HFFc6 (cell line): ENCODE results near the gene CIROP. TPM values are rescaled to one million over a fixed set of nuclear protein-coding genes. Genes with fewer than 3 reads are reported as not detected.
A peak's percentile ranks its signal among the peaks of the same experiment; 100 is the strongest.

Experiments
- DNase-seq: peaks from one replicate; pipeline ENCODE4 v3.0.0-alpha.2; 2018
- H3K27ac Mint-ChIP-seq: 2 replicates; pipeline ENCODE4 v1.8.0; 2020; ENCODE audit warnings: mild to moderate bottlenecking, mixed read lengths
- H3K27me3 Mint-ChIP-seq: 2 replicates; pipeline ENCODE4 v1.8.0; 2021; ENCODE audit warnings: mild to moderate bottlenecking, moderate library complexity, mixed read lengths; ENCODE audit not compliant: insufficient read depth
- H3K36me3 Mint-ChIP-seq: 2 replicates; pipeline ENCODE4 v1.8.0; 2021; ENCODE audit warnings: low read depth, mixed read lengths
- H3K4me1 Mint-ChIP-seq: 2 replicates; pipeline ENCODE4 v1.8.0; 2020; ENCODE audit warnings: low read depth, mixed read lengths
- H3K4me3 Mint-ChIP-seq: 2 replicates; pipeline ENCODE4 v1.8.0; 2020; ENCODE audit warnings: mild to moderate bottlenecking, moderate library complexity, mixed read lengths
- H3K9me3 Mint-ChIP-seq: 2 replicates; pipeline ENCODE4 v1.8.0; 2020; ENCODE audit warnings: mild to moderate bottlenecking, mixed read lengths
- total RNA-seq, 6 experiments: library from RNA; stranded (reverse); fragmentation: NEBNext Ultra II Directional; extraction: Animal tissue kit (Norgen Biotek cat#: 25700); gene quantifications; 2 replicates in 1 of 6; 3 replicates in 5 of 6; pipeline ENCODE4 v1.2.3, GENCODE V29; 2021
- TF ChIP-seq, protein P1 (sequence below): fragments of 200-600 bp; sonication (generic); IDR thresholded peaks from 2 replicates; pipeline ENCODE4 v1.5.0; 2021; ENCODE audit warnings: antibody characterized with exemption, mild to moderate bottlenecking

Gene CIROP
- total RNA-seq, 6 experiments from 2014 or later: not detected

GRCh38 chr14:23101986-23102625 is 2.7 kb downstream of the CIROP start:
- Mint-ChIP-seq H3K4me3 (no peak overlapping the region), H3K4me1 (peaks cover 21% of the 10 kb centered on the region), H3K9me3 (no peaks in the 10 kb centered on the region), H3K27ac (no peak overlapping the region), H3K36me3 (peaks cover 4% of the 10 kb centered on the region; the same call in 1 of the 2 replicates), H3K27me3 (no peaks in the 10 kb centered on the region; the same call in 1 of the 2 replicates)
- TF ChIP-seq, protein P1, sequence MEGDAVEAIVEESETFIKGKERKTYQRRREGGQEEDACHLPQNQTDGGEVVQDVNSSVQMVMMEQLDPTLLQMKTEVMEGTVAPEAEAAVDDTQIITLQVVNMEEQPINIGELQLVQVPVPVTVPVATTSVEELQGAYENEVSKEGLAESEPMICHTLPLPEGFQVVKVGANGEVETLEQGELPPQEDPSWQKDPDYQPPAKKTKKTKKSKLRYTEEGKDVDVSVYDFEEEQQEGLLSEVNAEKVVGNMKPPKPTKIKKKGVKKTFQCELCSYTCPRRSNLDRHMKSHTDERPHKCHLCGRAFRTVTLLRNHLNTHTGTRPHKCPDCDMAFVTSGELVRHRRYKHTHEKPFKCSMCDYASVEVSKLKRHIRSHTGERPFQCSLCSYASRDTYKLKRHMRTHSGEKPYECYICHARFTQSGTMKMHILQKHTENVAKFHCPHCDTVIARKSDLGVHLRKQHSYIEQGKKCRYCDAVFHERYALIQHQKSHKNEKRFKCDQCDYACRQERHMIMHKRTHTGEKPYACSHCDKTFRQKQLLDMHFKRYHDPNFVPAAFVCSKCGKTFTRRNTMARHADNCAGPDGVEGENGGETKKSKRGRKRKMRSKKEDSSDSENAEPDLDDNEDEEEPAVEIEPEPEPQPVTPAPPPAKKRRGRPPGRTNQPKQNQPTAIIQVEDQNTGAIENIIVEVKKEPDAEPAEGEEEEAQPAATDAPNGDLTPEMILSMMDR: no peak
- DNase-seq: no peak

DNA sequence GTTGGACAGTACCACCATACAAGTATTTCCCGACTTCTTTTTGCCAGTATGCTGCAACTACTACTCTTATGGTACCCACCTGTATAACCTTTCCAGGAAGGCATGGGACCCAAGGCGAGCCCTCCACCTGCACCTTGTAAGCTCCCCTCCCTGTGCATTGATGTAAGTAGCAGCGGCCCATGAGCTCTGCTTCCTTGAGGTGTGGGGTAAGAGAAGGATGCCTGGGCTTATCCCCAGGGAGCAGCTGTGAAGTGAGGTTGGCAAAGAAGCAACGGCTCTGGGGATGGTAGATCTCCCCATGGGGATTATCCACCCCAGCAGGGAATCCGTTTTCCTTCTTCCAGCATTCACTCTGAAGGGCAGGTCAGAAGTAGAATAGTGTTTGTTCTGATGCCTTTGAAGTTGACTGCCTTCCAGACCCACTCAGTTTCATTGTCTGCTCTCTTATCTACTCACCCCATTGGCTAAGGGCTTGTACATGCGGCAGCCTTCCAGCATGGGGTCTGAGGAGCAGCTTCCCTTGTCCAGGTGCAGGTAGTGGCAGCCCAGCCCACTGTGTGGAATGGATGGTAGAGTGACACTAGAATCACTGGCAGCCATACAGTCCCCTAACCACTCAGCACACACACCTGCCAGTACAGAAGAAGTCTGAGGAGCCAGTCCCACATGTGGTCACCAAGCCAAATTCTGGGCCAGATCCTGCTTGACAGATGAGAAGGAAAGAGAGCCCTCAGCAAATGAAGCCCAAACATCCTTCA is 3.4 kb downstream of the CIROP start:
- DNase-seq: no peak
- Mint-ChIP-seq H3K27me3 (no peaks in the 10 kb centered on the region; the same call in 1 of the 2 replicates), H3K27ac (no peak overlapping the region), H3K36me3 (peaks cover 4% of the 10 kb centered on the region; the same call in 1 of the 2 replicates), H3K9me3 (no peaks in the 10 kb centered on the region), H3K4me3 (no peak overlapping the region), H3K4me1 (peaks cover 28% of the 10 kb centered on the region)
- TF ChIP-seq, protein P1: no peak

DNA sequence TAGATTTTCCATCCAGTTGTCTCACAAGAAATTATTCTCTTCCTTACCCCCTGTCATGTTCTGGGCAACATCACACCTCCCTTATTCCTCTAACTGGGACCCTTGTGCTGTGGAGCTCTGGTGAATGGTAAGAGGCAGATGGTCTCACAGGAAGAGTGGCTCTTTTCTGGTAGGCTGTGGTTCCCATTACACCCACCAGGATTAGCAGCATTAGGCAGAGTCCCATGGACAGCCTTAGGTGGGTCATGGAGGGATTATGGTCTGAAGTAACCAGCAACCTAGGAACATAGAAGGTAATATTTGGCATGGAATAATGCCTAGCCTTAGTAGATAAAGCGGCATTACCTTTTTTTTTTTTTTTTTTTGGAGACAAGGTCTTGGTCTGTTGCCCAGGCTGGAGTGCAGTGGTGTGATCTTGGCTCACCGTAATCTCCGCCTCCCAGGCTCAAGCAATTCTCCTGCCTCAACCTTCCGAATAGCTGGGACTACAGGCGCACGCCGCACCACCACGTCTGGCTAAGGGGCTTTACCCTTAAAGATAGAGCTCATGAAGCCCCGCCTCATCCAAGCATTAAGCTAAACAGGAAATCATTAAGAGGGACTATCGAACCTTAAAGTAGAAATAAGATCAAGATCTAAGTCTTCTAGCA is 5.5 kb downstream of the CIROP start:
- H3K9me3 Mint-ChIP-seq: no peaks in the 10 kb centered on the region
- TF ChIP-seq, protein P1: peak; percentile 17; the same call in 1 of the 2 replicates
- H3K36me3 Mint-ChIP-seq: peaks cover 4% of the 10 kb centered on the region; the same call in 1 of the 2 replicates
- H3K27me3 Mint-ChIP-seq: no peaks in the 10 kb centered on the region; the same call in 1 of the 2 replicates
- no peak for DNase-seq
- H3K4me1 Mint-ChIP-seq: peaks cover 16% of the 10 kb centered on the region
- no peak overlapping the region for H3K27ac Mint-ChIP-seq
- H3K4me3 Mint-ChIP-seq: no peak overlapping the region

DNA sequence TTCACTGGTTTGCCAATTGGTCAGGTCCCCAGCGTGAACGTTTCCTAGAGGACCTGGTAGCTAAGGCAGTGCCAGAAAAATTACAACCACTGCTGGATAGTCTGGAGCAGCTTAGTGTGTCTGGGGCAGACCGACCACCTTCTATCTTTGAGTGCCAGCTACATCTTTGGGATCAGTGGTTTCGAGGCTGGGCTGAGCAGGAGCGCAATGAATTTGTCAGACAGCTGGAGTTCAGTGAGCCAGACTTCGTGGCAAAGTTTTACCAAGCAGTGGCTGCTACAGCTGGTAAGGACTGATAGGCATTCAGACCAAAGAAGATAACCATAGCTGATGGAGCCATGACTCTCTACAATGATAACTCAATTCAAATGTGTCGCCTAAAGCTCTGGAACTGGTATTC is 7.0 kb downstream of the CIROP start:
- H3K9me3 Mint-ChIP-seq: no peaks in the 10 kb centered on the region
- TF ChIP-seq, protein P1: no peak
- peaks cover 9% of the 10 kb centered on the region for H3K36me3 Mint-ChIP-seq
- no peaks in the 10 kb centered on the region for H3K27me3 Mint-ChIP-seq
- H3K4me1 Mint-ChIP-seq: peaks cover 22% of the 10 kb centered on the region
- H3K27ac Mint-ChIP-seq: peak overlapping the region; percentile 30; the same call in 1 of the 2 replicates
- DNase-seq: no peak
- H3K4me3 Mint-ChIP-seq: no peak overlapping the region

GRCh38 chr14:23095196-23096108 is 9.3 kb downstream of the CIROP start, which contains the start of gene C14orf119:
Gene C14orf119, plus strand, starts transcription at chr14:23095505. Its CDS starts 2,154 bp downstream, at chr14:23097659.
- Mint-ChIP-seq H3K4me3 (no peak within 1 kb of the TSS), H3K36me3 (peaks cover 18% of the 10 kb centered on the region), H3K27me3 (no peaks in the 10 kb centered on the region), H3K27ac (no peak within 1 kb of the TSS), H3K9me3 (no peaks in the 10 kb centered on the region), H3K4me1 (peaks cover 36% of the 10 kb centered on the region)
- peak; percentile 100 for DNase-seq
- TF ChIP-seq, protein P1: no peak
